22Rv1 (cell line): ENCODE results near the gene SLC8A3.

Source experiments
- H3K27ac ChIP-seq: fragments of 450-650 bp; 2 replicates; pipeline ENCODE4 v1.5.1; 2017
- ZFX ChIP-seq: fragments of 450-650 bp; IDR thresholded peaks from 2 replicates; pipeline ENCODE4 v1.6.1; 2017; ENCODE audit warnings: antibody characterized with exemption, borderline replicate concordance
- TF ChIP-seq, protein P1 (sequence below): fragments of 450-650 bp; IDR thresholded peaks from 2 replicates; pipeline ENCODE4 v1.5.1; 2017; ENCODE audit warnings: mild to moderate bottlenecking

SLC8A3 gene

GRCh38 chr14:70116278-70116677 is 72.5 kb downstream of the SLC8A3 start:
- no peak for TF ChIP-seq ZFX
- TF ChIP-seq, protein P1, sequence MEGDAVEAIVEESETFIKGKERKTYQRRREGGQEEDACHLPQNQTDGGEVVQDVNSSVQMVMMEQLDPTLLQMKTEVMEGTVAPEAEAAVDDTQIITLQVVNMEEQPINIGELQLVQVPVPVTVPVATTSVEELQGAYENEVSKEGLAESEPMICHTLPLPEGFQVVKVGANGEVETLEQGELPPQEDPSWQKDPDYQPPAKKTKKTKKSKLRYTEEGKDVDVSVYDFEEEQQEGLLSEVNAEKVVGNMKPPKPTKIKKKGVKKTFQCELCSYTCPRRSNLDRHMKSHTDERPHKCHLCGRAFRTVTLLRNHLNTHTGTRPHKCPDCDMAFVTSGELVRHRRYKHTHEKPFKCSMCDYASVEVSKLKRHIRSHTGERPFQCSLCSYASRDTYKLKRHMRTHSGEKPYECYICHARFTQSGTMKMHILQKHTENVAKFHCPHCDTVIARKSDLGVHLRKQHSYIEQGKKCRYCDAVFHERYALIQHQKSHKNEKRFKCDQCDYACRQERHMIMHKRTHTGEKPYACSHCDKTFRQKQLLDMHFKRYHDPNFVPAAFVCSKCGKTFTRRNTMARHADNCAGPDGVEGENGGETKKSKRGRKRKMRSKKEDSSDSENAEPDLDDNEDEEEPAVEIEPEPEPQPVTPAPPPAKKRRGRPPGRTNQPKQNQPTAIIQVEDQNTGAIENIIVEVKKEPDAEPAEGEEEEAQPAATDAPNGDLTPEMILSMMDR = no peak
- H3K27ac ChIP-seq = no peak overlapping the region

- TF ChIP-seq, protein P1 = no peak
- no peak for TF ChIP-seq ZFX
- H3K27ac ChIP-seq = no peak overlapping the region
These were observed 74.1 kb downstream of the SLC8A3 start for GRCh38 chr14:70114621-70115156.

- H3K27ac ChIP-seq = no peak overlapping the region
- no peak for TF ChIP-seq ZFX
- TF ChIP-seq, protein P1 = no peak
These were observed 75.5 kb downstream of the SLC8A3 start for GRCh38 chr14:70113211-70113610.

DNA sequence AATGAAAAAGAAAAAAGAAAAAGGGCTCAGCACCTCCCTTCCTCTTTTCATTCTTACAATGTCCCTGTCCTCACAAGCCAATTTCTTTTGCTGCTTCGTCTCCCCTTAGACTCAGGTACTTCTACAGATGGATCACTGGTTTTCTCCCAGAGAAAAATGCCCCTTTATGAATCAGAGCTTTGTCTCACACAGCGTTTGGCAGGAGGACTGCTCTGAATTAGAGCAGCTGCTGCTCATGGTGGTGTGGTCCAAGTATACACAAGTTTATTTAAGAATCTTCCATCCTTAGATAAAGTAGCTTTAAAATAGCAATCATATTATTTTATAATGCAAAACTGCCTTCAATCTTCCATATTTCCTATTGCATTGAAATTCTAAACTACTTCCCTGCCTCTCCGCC is 80.3 kb downstream of the SLC8A3 start:
- TF ChIP-seq, protein P1 = no peak
- no peak for TF ChIP-seq ZFX
- H3K27ac ChIP-seq = no peak overlapping the region

- H3K27ac ChIP-seq = no peak overlapping the region
- TF ChIP-seq, protein P1 = no peak
- no peak for TF ChIP-seq ZFX
These were observed 81.4 kb downstream of the SLC8A3 start for GRCh38 chr14:70107309-70107708.

DNA sequence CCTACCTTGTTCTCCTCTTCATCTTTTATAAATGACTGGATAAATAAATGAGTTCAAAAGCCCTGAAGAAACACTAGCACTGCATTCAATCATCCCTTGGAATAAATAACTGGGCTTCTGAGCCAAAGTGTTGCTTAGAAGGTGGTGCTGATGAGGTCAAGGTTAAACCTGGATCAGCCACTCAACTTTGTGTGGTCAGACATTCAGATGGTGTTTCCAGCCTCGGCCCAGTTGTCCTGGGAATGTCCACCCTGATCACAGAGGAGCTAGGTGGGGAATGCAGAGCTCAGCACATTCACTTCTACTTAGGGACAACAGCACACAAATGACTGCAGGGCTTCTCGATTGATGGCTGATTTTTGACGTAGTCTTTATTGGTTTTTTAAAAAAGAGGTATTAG is 88.7 kb downstream of the SLC8A3 start:
- H3K27ac ChIP-seq = no peak overlapping the region
- no peak for TF ChIP-seq ZFX
- TF ChIP-seq, protein P1 = no peak

DNA sequence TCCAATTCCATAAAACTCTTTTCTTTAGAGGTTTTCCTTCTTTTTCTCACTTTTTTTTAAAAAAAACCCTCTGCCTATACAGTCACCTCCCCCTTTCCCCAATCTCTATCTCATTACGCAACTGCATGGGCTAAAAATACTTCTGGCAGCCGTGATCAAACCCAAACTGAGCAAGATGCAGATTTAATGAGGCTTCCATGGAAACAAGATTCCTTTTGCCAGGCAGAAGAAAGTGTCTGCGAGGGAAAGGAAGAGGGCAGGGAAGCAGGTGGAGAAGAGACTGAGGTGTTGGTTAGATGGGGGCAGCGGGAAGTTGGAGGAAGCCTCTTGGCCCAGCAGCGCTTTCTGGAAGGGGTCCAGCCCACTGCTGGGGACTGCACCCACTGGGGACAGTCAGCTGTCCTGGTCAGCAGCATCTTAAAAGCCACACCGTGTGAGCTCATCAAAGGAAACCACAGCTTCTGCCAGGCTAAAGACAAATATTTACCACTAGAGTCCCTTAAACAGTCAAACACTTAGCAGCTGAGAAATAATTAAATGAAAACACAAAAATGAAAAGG is 90.4 kb downstream of the SLC8A3 start:
- no peak overlapping the region for H3K27ac ChIP-seq
- TF ChIP-seq, protein P1 = no peak
- no peak for TF ChIP-seq ZFX
